NCI-H2227 treated with DMSO at 0.1 percent for 48 hours (cell line): Measurements from ENCODE around the gene LRP11.
"Not testable (repeated sequence)": the region's sequence is repeated elsewhere in the genome, so short reads cannot be mapped to it uniquely, and the experiment has no call there.

Experiments used
- DNase-seq: peaks from one replicate; lab custom pipeline; 2025; lab: John Stamatoyannopoulos, UW

The LRP11 gene

GRCh38 chr6:149863698-149864577, at the start of gene LRP11:
Gene LRP11, minus strand, starts transcription at chr6:149864359. Its CDS starts 339 bp downstream, at chr6:149864020.
- peak; percentile 72 for DNase-seq

GRCh38 chr6:149913540-149914240, 49.5 kb upstream of the LRP11 start:
- DNase-seq, result no peak

- no peak for DNase-seq
Measured at GRCh38 chr6:149913085-149913484, 48.9 kb upstream of the LRP11 start.

GRCh38 chr6:149912680-149913079, 48.5 kb upstream of the LRP11 start:
- DNase-seq, result not testable (repeated sequence)

GRCh38 chr6:149910721-149911151, 46.6 kb upstream of the LRP11 start:
- DNase-seq, result no peak

GRCh38 chr6:149909701-149910470, 45.7 kb upstream of the LRP11 start:
- no peak for DNase-seq

- DNase-seq, result not testable (repeated sequence)
Measured at GRCh38 chr6:149908480-149908879, 44.3 kb upstream of the LRP11 start.

GRCh38 chr6:149907317-149907716, 43.2 kb upstream of the LRP11 start:
- DNase-seq, result no peak

GRCh38 chr6:149906405-149906804, 42.2 kb upstream of the LRP11 start:
- DNase-seq, result no peak

- no peak for DNase-seq
Measured at GRCh38 chr6:149905911-149906371, 41.8 kb upstream of the LRP11 start.

- DNase-seq, result no peak
Measured at GRCh38 chr6:149905371-149905910, 41.3 kb upstream of the LRP11 start.

- DNase-seq, result no peak
Measured at GRCh38 chr6:149904661-149905370, 40.7 kb upstream of the LRP11 start.

GRCh38 chr6:149903938-149904611, 39.9 kb upstream of the LRP11 start:
- DNase-seq, result no peak

- no peak for DNase-seq
Measured at GRCh38 chr6:149901444-149902140, 37.4 kb upstream of the LRP11 start.

- no peak for DNase-seq
Measured at GRCh38 chr6:149900620-149901443, 36.7 kb upstream of the LRP11 start.

- no peak for DNase-seq
Measured at GRCh38 chr6:149899926-149900619, 35.9 kb upstream of the LRP11 start.

GRCh38 chr6:149899486-149899885, 35.3 kb upstream of the LRP11 start:
- no peak for DNase-seq

GRCh38 chr6:149898966-149899365, 34.8 kb upstream of the LRP11 start:
- no peak for DNase-seq
